H4 (cell line): ENCODE measurements around the gene GFOD1. TPM values are rescaled to one million over a fixed set of nuclear protein-coding genes. Genes with fewer than 3 reads are reported as not detected.
"Not testable (repeated sequence)": the region's sequence is repeated elsewhere in the genome, so short reads cannot be mapped to it uniquely, and the experiment has no call there.

ENCODE experiments used
- DNase-seq: peaks from one replicate; pipeline ENCODE4 v3.0.0-alpha.2; 2015; ENCODE audit warnings: low spot score
- total RNA-seq: library from RNA; depleted of rRNA; stranded (reverse); fragments of >200 nt; shearing (Covaris generic); gene quantifications from 2 replicates; pipeline ENCODE4 v1.2.3, GENCODE V29; 2014

Gene GFOD1
- total RNA-seq, 1 experiment from 2014 or later = 0.87 TPM

- no peak for DNase-seq
Observed at GRCh38 chr6:13404892-13405254, 82.5 kb downstream of the GFOD1 start.

- no peak for DNase-seq
Observed at GRCh38 chr6:13404228-13404891, 83.0 kb downstream of the GFOD1 start.

- no peak for DNase-seq
Observed at GRCh38 chr6:13402711-13403110, 84.7 kb downstream of the GFOD1 start.

DNA sequence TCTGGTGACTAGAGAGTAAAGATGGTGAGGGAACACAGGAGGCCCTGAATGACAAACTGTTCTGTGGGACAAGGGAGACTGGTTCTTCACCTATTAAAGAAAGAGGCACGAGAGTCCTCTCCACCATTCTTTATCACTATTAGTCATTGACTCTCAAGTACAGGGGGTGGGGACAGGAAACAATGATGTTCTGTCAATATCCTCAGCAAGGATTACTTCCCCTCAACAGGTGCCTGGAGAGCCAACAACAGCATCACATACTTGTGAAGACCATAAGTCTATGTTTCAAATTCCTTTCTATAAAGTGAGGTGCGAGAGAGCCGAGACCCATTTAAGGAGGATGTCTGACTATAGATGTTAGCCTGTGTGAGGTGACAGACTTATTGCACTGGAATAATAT lies 86.6 kb downstream of the GFOD1 start:
- no peak for DNase-seq

DNA sequence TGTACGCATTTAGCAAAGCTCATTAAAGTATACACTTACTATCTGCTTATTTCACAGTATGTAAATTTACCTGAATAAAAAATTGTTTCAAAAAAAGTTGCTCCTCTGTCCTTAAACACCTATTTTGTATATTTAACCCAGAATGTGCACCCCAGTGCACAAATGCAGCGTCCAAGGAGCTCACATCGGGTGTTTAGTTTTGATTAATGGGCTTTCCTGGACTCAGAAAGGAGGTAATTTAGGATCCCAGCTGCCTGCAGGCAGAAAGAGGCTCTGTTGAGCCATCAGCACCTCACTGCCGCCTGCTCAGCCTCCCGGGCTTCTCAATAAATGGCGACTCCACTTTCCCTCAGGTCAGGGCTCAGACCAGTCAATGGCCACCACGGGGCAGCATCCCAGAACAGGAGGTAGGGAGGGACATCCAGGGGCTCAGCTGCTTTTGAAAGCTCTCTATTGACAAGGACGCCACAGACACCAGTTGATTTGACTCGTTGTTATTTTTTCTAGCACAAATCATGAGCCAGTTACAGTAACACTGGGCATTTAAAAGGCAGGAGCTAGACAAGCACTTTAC lies 88.9 kb downstream of the GFOD1 start:
- no peak for DNase-seq

GRCh38 chr6:13398069-13398381 lies 89.4 kb downstream of the GFOD1 start:
- no peak for DNase-seq

DNA sequence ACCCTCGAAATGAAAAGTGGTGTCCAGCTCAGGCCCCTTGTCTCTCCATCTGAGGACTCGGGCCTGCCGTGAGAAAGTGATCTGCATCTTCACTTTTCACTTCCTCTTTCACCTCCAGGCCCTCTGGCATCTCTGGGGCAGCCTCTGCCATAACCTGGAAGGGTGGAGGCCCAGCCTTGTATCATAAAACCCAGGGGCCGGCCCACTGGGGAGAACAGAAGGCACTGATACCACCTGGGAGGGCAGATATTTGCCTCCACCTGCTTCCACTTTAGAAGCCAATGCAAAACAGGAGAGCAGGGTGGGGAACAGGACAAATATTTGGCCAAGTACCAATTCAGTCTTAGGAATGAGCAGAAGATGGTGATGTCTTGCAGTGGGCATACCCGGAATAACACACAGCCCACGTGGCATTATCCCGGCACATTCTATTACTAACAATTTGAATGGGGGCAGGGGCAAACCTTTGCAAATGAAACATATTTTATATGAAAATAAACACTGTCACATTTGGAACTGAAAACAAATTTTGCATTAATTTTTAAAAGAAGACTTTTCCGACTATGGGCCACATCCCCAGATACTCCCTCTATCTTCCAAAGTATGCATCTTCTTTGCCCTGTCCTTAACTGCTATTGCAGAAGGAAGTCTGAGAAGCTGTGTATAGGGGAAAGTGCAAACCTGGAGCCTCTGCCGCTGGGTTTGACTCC lies 89.9 kb downstream of the GFOD1 start:
- no peak for DNase-seq

GRCh38 chr6:13396241-13396792 lies 91.1 kb downstream of the GFOD1 start:
- DNase-seq = no peak

DNA sequence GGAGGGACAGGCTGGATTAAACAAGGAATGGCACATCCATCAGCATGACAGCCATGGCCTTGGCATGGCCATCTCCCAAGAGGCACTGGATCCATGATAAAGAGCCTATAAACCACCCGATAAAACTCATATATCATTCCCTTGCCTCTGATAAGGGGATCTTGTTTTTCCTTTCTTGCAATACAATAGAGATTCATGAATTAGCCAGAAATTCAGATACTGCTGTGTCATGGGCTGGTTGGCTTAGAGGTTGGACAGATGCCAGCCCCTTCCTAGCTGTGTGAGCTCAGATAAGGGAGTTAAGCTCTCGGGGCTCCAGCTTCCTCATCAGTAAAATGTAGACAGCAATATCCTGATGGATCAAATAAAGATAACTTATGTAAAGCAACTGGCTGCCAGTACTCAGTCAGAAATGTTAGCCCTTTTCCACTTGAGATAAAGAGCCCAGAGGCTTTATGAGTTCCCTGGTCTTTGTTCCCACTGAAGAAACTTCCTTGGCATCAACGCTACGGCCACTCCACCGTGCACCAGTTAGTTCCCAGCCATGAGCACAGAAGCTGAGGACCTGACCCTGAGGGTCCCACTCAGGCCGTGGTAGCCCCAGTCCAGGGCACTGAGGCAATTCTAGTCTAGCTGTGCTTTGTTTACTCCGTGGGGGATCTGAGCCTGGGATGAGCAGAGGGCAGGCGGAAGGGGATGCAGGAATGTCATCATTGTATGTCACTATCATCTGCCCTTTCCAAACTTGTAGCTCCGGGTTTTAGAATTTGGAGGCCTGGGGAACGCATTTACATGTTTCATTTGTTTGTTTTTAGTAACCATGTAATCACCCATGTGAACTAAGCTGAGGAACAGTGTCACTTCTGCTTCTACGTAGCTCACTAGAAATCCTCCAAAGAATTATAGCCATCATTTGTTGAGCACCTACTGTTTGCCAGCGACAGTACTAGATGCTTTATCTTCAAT lies 91.8 kb downstream of the GFOD1 start:
- peak; percentile 54 for DNase-seq

DNA sequence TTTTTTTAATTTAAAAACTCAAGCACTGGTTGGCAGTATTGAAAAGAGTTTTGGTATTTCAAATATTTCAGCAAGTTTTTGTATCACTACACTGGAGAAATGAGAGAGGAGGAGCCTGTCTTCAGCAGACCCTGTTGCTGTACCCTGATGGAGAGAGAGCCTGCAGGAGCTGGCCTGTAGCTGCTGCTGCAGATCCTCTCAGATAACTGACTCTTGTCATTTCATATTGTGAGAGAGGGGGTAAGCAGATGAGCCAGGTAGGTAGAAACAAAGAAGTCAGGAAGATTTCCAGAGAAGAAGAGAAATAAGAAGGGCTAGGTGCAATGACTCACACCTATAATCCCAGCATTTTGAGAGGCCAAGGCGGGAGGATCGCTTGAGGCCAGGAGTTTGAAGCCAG lies 94.9 kb downstream of the GFOD1 start:
- no peak for DNase-seq

DNA sequence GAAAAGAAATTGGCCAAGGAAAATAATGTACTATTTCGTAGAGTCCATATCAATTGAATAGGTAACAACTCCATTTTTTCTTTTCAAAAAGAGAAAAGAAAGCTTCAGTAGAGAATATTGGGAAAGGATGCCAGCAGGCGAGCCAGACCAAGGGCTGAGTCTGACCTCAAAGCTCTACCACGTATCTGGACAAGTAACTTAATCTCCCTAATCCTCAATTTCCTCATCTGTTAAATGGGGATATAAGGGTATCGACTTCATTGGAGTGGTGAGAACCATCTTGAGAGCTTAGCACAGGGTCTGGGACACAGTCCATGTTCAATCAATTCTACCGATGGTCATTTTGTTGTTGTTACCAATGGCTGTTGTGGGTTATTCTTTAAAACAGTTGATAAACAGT lies 95.9 kb downstream of the GFOD1 start:
- no peak for DNase-seq

DNA sequence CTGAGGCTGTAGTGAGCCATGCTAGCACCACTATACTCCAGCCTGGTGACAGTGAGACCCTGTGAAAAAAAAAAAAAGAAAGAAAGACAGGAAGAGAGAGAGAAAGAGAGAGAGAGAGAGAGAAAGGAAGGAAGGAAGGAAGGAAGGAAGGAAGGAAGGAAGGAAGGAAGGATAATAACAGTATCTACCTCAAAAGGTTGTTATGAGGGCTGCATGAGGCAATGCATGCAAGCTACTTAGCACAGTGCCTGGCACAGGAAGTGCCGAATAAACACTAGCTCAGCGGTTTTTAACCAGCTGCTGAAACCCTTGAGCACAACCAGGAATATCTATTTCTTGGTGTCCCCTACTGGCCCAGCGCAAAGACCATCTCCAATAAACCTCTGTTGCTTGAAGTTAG lies 96.7 kb downstream of the GFOD1 start:
- no peak for DNase-seq

DNA sequence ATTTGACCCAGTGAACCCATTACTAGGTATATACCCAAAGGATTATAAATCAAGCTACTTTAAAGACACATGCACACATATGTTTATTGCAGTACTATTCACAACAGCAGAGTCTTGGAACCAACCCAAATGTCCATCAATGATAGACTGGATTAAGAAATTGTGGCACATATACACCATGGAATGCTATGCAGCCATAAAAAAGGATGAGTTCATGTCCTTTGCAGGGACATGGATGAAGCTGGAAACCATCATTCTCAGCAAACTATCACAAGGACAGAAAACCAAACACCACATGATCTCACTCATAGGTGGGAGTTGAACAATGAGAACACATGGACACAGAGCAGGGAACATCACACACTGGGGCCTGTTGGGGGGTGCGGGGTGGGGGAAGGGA lies 98.2 kb downstream of the GFOD1 start:
- not testable (repeated sequence) for DNase-seq

- not testable (repeated sequence) for DNase-seq
Observed at GRCh38 chr6:13388769-13389168, 98.6 kb downstream of the GFOD1 start.

- DNase-seq = no peak
Observed at GRCh38 chr6:13384966-13385365, 102.4 kb downstream of the GFOD1 start.

GRCh38 chr6:13384506-13384905 lies 102.9 kb downstream of the GFOD1 start:
- no peak for DNase-seq

DNA sequence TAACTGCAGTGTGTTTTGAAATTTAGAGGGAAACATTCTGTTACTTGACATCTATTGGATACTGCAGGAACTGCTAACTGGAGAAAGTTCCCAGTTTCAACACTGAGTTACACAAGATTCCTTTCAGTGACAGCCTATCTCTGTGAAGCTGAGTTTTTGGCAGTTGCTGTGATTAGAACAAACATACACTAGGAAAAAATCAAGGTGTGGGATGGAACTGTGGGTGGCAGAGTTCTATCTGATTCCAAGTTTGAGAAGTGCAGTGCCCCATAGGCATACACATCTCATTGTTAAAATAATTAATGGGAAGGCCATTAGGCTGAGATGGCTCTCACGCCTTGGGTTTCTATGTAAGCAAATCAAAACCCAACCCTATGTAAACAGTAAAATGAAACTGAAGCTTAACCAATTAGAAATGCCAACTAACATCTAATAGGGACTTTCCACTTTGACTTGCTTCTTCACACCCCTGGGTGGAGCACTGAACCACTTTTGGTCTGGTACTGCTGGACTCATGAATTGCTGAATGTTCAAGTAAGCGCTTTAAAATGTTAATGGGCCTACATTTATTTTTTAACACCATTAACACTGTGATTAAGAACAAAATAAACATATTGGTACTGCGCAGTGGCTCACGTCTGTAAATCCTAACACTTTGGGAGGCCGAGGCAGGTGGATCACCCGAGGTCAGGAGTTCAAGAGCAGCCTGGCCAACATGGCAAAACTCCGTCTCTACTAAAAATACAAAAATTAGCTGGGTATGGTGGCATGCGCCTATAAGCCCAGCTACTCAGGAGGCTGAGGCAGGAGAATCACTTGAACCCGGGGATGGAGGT lies 103.9 kb downstream of the GFOD1 start:
- DNase-seq = peak; percentile 17

DNA sequence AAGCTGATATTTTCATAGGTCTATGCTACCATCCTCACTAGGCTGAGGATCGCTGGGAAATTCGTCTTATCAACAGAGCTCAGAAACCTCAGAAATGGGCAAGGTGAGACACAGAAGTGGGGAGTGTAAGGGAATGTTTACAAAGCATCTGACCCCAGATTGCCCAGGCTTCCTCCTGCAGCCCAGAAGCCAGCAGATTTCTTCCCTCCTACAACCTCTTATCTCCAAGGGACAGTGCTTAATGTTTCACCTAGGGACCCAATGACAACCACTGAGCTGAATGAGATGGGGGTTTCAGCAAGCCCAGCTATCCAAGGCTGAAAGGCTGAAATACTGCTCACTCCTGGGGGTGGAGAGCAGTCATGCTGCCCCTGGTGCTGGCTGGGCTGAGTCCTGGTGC lies 106.6 kb downstream of the GFOD1 start:
- DNase-seq = no peak

- no peak for DNase-seq
Observed at GRCh38 chr6:13378669-13379590, 108.5 kb downstream of the GFOD1 start.
